Right renal pelvis (tissue), 4 donors: ENCODE data around the gene CTIF. TPM values are rescaled to one million over a fixed set of nuclear protein-coding genes. Genes with fewer than 3 reads are reported as not detected.

Experiments used
- DNase-seq, 4 donors: peaks; one replicate each; pipeline ENCODE4 v3.0.0-alpha.2; 2013; ENCODE audit warnings: low read depth in 4 of 4, low spot score in 3 of 4, missing footprints in 1 of 4
- polyA plus RNA-seq, 4 donors: library from polyadenylated mRNA; unstranded; fragments of 120-200 nt; gene quantifications; one replicate each; pipeline ENCODE4 v1.2.1, GENCODE V29; 2013; ENCODE audit not compliant: insufficient read length in 4 of 4

The CTIF gene
- polyA plus RNA-seq, 4 donors, result 19.1 to 21.8 (median 21.7) TPM

DNA sequence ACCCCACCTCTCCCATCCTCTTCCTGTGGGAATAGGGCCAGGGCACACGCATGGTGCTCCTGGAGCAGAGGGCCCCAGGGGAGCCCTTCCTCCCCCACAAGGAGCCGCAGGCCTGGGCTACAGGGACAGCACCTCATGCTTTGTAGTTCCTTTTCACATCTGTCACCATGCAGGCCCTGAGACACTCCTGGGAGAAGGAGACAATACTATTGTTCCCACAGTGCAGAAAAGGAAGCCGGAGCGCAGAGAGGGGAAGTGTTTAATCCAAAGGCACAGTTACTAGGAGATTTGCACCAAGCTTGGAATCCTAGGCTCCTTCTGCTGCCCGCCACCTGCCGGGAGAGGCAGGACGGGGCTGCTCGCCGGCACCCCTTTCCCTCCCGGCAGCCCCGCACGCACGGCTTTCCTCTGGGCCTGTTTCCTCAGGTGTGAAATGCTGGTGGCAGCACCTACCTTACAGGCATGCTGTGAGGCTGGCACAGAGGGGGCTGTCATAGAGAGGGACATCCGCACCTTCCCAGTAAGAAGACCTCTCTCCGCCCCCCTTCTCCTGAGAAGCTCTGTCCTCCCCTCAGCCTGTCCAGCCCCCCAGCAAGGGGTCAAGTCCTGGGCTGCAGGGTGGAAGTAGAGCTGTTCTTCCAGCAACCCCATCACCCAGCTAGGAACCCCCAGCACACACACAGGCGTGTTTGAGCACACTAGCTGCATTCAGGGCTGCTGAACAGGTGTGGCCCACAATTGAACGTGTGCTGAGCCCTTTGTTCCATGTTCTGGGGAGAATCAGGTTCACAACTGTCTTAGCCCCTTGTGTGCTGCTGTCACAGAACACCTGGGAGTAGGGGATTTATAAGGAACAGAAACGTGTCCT is 349.3 kb downstream of the CTIF start:
- DNase-seq, result no peak

DNA sequence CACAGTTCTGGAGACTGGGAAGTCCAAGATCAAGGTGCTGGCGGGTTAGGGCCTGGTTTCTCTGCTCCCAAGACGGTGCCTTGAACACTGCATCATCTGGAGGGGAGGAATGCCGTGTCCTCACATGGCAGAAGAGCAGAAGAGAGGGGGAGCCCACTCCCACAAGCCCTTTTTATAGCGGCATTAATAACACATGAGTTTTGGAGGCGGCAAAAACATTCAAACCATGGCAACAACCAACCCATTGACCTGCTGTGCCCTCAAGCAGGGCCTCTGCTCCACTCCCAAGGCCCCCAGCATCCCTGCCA is 349.9 kb downstream of the CTIF start:
- no peak for DNase-seq

DNA sequence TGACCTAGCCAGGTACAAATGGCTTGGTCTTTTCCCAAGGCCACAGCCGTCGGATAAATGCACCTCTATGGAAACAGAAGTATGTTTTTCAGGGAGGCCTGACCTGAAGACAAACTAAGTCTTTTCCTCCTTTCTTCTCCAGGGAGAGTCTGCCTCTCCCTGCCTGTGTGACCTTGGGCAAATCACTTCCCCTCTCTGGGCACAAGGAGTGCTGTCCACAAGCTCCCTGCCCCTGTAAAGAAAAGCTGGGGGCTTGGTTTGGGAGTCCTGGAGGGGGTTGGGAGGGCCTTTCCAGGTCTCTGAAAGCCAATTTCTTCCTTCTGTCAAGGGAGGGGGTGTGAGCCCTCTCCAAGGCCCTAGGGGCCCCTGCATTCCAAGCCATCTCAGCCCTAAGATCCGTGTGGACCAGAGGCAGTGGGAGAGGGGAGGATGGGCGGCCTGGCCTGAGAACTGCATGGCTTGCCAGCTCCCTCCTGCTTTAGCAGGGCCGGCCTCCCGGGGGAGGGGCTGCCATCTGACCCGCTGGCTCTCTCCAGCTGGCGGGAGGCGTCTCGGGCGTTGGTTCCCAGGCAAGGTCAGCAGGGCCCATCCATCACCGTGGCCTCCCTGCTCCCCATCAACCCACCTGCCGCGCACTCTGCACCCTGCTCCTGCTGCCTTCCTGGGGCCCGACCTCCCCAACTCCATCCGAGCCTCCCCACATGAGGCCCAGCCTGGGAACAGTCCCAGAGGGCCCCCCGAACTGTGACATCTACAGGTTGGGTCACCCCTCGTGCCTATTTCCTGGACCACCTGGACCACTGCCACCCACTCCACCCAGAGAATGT is 350.5 kb downstream of the CTIF start:
- DNase-seq, result no peak

DNA sequence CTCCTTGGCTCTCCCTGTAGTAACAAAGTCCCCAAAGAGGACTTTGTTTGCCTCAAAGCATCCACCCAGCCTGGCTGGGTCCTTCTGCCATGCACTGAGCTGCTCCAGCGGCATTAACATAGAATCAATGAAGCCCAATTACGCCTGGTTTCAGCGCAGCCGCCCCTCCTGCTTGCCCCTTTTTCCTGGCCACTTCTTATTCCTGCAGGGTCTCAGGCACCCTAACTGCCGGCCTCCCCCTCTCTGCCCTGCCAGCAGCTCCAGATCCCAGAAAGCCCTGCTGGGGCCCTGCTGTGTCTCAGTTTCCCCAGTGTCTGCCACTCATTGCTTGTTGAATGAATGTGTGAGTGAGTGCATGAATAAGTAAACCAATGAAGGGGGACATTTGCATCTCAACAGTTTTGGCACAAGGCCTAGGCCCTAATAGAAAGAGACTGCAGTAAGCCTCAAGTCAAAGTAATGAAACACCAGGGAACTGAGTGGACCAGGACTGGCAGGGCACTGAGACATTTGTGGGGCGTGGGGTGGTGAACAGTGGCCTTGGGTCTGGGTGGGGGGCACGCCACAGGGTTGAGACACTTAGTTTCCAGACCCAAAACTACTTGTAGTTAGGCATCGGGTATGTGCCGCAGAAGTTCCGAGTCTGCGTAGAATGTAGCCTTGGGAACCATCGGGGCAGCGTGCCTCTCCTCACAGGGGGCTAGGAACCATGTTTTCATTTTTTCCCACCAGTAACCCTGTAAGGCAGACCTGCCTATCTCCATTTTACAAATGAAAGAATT is 351.3 kb downstream of the CTIF start:
- no peak for DNase-seq

DNA sequence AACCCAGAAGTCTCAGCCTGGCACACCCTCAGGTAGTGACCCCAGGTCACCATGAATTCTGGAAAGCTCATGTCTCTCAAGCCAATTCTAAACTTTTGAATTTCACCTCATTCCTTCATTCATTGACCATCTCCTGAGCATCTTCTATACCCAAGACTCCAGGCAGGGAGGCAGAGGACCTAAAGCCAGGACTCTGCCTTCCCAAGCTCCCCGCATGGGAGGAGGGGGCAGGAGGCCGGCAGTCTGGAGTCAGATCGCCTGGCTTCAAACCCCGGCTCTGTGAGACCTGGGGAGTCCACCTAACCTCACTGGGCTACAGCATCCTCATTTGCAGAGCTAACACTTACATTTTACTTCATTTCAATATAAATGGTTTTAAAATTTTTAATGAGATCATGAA is 352.9 kb downstream of the CTIF start:
- DNase-seq, result no peak

DNA sequence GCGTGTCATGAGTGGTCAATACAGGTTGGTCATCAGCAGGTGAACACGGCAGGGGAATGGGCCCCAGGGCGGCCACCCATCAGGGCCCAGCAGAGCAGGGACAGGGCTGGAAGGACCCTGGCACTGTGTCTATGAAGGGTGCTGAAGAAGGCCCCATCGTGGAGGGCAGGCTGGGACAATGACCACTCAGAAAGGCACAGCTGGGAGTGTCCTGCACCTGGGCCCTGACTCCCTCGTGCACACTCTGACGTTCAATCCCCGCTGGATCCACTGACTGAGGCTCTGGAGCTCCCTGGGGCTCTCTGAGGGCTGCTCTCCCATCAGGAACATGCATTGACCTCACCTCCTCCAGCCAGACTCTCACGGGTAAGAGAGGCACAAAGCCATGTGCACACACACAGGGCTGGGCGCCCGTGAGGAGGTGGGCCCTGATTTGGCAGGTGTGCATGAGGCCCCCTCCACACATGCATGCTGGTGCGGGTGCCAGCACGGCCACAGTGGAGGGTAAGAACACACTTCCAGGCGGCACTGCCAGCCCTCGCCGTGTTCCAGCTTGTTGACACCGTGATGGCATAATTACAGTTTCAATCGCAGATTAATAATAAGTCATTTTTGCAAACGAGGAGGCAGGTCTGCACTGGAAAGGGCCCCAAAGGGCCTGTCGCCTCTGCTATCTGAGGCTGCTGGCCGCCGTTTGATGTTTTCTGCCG is 353.5 kb downstream of the CTIF start:
- no peak for DNase-seq

DNA sequence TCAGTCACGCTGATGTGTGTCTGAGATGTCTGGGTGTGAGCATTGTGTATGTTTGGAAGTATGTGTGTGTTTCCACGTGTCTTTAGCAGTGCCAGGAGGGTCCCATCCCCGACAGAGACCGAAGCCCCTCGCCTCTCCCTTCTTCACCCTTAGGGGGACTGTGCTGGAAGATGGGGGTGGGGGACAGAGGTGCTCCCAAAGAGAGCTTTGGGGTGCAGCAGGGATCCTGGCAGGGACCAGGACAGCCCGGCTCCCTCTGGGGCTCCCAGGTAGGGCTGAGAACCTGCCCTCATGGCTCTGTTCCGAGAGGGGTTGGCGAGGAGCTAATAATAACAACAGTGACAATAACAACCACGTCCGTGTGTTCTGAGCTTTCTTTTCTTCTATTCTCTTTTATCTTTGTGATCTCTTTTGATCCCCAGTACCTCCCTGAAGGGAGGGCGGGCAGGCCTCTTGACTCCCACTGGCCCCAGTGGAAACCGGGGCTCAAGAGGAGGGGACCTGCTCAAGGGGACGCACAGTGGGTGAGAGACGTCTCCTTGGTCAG is 354.3 kb downstream of the CTIF start:
- no peak for DNase-seq

DNA sequence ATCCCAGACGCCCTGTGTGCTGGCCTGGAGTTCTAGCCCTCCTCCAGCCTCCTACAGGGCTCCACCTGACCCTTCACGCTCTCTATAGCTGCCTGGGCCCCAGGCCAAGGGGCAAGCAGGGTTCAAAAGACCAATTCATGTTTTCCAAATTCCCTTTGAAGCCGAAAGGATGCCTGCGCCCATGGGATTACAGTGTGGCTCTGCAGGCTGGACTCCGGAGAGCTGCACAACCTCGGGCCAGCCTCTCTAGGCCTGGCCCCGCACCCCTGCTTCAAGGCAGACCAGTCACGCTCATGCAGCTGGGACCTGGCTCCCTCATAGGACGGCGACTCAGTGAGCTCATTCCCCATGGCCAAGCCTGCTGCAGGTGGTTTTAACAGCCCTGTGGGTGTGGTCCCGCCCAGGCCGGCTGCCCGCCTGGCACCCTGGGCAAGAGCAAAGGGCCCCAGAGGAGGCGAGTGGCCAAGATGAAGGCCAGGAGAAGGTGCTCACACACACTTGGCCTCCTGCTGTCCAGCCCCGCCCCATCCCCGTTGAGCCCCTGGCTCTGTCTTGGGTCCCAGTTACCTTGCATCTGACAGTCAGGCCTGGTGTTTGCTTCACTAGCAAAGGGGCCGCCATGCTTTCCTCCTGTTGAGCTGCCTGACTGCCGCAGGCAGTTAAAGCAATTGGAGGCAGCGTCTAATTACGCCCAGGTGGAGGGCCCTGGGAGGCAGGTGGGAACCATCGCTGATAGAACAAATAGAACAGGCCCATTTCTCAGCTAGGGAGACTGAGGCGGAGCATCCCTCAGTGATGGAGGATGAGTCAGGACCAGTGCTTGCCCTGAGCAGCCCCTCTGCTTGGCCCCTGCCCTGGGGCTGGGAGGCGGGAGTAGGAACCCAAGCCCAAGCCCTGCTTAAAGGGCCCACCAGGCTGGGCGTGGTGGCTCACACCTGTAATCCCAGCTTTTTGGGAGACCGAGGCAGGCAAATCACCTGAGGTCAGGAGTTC is 355.1 kb downstream of the CTIF start:
- DNase-seq, result no peak

DNA sequence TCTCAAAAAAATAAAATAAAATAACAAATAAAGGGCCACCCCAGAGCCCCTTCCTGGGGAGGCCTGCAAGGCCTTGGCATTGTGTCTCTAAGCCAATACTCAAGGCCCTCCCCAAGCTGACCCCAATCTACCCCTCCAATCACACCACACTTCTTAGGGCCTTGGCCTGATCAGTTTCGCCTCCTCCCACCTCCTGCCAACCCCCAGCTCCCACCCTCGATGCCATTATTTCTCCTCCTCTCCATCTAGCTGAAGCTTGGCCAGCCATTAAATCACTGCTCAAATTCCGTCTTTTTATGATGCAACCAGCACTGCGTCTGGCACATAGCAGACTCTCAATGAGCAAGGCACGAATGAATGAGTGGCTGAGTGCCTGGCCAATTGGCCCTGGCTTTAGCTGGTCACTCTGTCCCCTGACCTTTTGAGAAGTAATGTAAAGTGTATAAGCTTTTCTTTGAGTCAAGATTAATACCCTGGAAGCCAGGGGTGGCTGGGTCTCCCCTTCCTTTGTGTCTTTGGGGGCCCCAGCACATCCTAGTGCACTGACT is 356.0 kb downstream of the CTIF start:
- DNase-seq, result no peak

DNA sequence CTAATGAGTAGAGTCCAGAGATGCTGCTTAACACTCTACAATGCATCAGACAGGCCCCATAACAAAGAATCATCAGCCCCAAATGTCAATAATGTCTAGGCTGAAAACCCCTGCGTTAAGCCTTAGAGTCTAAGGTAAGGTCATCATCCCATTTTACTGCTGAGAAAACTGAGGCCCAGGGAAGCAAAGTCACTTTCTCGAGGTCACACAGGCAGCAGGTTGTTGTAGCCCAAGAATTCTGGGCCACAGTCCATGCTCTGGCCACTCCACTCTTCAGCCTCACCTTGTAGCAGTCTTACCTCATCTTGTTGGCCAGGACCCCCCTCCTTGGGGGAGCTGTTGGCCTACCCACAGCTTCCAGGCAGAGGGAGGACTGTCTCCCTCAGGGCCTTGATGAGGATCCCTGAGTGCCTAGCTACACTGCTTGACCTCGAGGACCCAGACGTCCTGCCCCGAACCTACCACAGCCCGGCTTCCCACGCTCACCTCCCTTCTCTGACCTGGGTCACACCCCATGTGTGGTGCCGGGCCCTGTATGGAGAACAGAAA is 357.6 kb downstream of the CTIF start:
- no peak for DNase-seq

DNA sequence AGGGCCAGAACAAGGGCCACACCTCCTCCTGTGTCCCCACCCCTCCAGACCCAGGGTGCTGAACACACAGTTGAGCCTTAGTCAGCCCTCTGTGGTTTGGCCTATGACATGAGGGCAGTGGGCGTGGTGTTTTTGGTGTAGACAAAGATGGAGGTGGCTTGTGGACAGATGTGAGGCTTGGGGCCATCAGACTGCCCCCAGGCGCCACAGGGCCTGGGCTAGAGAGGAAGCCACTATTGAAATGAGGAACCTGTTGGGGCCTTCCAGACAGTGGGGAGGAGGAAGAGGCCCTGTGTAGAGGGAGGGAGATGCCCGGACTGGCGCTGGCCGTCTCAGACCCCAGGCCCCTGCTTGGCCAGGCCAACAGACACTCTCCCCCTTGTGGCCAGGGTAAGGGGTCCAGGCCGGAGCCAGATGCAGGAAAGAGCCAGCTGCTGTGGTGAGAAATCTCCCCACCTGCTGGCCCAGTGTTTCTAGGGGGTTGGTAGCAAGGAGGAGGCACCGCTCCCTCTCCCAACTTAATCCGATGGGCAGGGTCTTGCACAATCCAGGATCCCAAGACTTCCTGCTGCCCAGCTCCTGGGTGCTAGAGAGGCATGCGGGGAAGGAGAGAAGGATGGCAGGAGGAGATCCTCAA is 358.2 kb downstream of the CTIF start:
- DNase-seq, result no peak

DNA sequence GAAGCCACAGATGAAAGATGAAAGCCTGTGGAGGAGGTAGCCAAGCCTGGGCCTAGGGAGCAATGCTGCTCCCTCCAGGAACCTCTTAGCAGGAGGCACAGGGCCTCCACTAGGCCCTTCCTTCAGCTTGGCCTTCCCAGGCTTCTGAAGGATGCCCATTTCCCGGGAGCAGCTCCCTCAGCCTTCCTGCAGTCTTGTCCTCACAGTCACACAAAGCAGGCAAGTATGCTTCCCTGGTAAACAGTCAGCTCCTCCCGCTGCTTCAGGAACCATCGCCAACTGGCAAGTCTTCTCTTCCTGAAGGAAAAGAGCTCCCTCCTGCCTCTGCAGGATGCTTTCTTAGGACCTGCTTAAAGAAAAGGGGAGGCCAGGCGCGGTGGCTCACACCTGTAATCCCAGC is 358.7 kb downstream of the CTIF start:
- no peak for DNase-seq

DNA sequence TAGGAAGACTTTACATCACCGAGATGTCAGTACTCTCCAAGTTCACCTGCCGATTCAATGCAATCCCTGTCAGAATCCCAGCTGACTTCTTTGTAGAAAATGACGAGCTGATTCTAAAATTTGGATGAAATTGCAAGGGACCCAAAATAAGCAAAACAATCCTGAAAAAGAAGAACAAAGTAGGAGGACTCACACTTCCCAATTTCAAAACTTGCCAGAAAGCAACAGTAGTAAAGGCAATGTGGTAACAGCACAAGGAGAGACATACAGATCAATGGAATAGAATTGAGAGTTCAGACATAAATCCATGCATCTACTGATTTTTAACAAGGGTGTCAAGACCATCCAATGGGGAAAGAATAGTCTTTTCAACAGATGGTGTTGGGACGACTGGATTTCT is 359.7 kb downstream of the CTIF start:
- DNase-seq, result no peak

DNA sequence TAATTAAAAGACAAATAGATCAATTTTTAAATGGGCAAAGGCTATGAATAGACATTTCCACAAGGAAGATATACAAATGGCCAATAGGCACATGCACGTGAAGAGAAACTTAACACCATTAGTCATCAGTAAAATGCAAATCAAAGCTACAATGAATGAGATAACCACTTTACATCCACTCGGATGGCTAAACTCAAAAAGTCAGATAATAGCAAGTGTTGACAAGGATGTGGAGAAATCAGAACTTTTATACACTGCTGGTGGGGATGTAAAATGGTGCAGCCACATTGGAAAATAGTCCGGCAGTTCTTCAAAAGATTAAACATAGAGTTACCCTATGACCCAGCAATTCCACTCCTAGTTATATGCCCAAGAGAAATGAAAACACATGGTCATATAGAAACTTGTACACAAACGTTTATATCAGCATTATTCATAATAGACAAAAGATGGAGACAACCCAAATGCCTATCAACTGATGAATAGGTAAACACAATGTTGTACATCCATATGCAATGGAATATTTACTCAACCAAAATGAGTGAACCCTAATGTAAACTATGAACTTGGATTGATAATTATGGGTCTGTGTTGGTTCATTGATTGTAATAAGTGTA is 360.8 kb downstream of the CTIF start:
- no peak for DNase-seq

DNA sequence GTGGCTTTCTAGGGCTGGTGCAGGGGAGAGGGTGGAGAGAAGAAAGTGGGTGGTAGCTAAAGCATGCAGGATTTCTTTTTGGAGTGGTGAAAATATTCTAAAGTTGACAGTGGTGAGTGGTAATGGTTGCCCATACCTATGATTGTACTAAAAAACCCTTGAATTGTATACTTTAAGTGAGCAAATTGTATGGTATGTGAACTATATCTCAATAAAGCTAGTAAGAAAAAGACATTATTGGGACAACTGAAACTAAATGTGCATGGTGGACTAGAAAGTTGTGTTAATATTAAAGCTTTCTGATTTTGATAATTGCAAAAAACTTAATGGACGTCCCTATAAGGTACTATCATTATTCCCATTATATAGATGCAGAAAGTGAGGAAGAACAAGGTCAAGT is 361.6 kb downstream of the CTIF start:
- no peak for DNase-seq

DNA sequence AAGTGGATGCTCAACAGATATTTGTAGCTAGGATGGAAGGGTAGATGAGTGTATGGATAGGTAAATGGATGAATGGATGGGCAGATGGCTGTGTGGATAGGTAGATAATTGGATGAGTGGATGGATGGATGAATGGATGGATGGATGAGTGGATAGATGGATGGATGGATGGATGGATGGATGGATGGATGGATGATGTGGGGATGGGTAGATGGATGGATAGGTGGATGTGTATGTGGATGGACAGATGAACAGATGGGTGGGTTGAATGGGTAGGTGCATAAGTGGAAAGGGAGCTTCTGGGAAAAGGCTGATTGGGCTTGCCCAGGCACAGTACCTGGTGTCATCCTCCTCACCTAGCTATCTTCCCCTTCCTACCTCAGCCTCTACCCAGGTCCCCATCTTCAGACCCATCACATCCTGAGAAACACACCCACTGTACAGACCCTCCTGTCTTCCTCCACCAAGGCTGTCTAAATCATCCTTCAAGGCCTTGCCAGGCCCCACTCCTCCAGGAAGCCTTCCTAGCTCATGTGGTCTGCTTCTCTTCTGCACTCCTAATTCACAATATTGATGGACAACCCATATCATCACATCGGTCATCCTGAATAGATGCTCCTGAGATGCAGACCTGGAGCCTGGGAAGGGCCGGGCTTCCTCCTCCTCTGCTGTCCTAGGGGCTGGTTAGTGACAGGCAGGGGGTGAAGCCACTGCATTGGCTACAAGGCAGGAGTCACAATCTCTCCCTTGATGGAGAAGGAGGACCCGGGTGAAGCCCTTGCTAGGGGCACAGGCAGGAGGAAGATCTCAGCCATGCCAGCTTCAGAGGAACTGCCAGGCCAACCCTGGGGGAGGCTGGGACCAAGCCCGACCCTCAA is 362.6 kb downstream of the CTIF start:
- no peak for DNase-seq
